A673 (cell line): ENCODE data around the gene AFF1.

ENCODE experiments used
- EZH2 ChIP-seq: fragments of 200-600 bp; sonication (generic); IDR thresholded peaks from 2 replicates; pipeline ENCODE4 v1.6.1; 2017; ENCODE audit warnings: borderline replicate concordance, low read depth, mild to moderate bottlenecking, mixed read lengths, antibody characterized with exemption, low read length; ENCODE audit not compliant: poor library complexity, severe bottlenecking
- TF ChIP-seq, protein P1 (sequence below): fragments of 300-800, 200-600 bp; sonication (generic); conservative IDR thresholded peaks from 2 replicates; pipeline ENCODE4 v1.5.1; 2017; ENCODE audit warnings: low read depth, mild to moderate bottlenecking, antibody characterized with exemption, low read length, moderate library complexity, mixed read lengths

DNA sequence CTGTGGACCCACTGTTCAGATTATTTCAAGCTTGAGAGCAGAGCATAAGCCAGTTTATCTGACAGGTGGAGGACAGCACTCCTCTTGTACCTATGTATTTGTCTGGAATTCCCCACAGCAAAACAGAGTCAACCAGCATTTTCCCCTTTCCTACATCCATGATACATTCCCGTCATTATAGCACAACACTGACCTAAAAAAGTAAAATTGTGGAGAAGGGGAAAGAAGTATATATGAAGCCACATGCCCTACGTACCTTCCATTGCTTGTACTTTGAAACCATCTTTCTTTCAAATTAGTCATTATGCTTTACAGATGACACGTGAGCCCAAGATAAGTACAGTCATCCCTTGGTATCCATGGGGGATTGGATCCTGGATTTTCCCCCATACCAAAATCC lies 212.3 kb downstream of the AFF1 start:
- TF ChIP-seq, protein P1, sequence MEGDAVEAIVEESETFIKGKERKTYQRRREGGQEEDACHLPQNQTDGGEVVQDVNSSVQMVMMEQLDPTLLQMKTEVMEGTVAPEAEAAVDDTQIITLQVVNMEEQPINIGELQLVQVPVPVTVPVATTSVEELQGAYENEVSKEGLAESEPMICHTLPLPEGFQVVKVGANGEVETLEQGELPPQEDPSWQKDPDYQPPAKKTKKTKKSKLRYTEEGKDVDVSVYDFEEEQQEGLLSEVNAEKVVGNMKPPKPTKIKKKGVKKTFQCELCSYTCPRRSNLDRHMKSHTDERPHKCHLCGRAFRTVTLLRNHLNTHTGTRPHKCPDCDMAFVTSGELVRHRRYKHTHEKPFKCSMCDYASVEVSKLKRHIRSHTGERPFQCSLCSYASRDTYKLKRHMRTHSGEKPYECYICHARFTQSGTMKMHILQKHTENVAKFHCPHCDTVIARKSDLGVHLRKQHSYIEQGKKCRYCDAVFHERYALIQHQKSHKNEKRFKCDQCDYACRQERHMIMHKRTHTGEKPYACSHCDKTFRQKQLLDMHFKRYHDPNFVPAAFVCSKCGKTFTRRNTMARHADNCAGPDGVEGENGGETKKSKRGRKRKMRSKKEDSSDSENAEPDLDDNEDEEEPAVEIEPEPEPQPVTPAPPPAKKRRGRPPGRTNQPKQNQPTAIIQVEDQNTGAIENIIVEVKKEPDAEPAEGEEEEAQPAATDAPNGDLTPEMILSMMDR, result no peak
- no peak for TF ChIP-seq EZH2
